ENCODE results near the gene KRTCAP3. TPM values are rescaled to one million over a fixed set of nuclear protein-coding genes. Genes with fewer than 3 reads are reported as not detected.

Gene KRTCAP3
- total and polyA plus RNA-seq, 9 of the 15 experiments (the other 6 are each of a cell fraction or from before 2014, with no cell fraction given), result 0.24 to 1.4 (median 0.73) TPM

DNA sequence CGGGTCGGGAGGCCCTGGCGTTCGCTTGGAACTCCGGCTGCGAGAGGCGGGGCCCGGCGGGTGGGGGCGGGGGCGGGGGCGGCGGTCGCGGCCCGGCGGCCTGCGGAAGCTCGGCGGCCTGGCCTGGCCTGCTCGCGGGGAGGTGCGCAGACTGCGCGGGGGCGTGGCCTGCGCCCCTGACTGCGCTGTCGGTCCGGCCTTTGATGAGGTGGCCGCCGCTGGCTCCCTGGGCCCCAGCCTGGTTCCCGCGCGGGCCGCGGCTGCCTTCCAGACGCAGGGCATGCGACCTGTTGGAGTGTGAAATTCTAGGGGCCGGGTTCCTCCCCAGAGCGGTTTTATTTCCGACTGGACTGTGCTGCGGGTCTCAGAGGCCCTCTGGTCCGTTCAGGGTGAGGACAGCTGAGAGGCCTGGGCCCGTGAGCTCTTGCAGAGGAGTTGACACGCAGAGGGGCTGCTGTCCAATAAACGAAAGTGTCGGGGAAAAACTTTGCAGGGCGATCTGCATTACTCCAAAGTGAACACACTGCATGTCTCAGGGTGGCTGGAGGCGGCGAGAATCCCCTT is 13.1 kb upstream of the KRTCAP3 start (continued):
- no peak for TF ChIP-seq IFI16 (CRISPR knock-in tag; IDR thresholded peaks at IDR 0.05)
- TF ChIP-seq ZNF561 (CRISPR knock-in tag; conservative IDR thresholded peaks at IDR 0.05), result no peak
- 0 out of 4 replicates have a peak, but pooled peaks of 1 of the 2 experiments have one; percentile 33 for TF ChIP-seq HDAC1 (IDR thresholded peaks at IDR 0.05)
- no peak for TF ChIP-seq SAFB (IDR thresholded peaks at IDR 0.05; ENCODE audit: borderline replicate concordance, low read depth, low read length)
- no peak for TF ChIP-seq NFXL1 (CRISPR knock-in tag; IDR thresholded peaks at IDR 0.05)
- TF ChIP-seq ZNF347 (CRISPR knock-in tag; IDR thresholded peaks at IDR 0.05; ENCODE audit: low read depth), result no peak
- no peak for TF ChIP-seq ZNF3 (CRISPR knock-in tag; IDR thresholded peaks at IDR 0.05)
- no peak for TF ChIP-seq ZBTB8A (IDR thresholded peaks at IDR 0.05; ENCODE audit: partially characterized antibody)
- no peak for TF ChIP-seq ATF3 (IDR thresholded peaks at IDR 0.05)
- no peak for TF ChIP-seq ATF3 (CRISPR knock-in tag; conservative IDR thresholded peaks at IDR 0.05)
- no peak for TF ChIP-seq ZNF668 (CRISPR knock-in tag; IDR thresholded peaks at IDR 0.05)
- no peak for TF ChIP-seq PTTG1 (tag; IDR thresholded peaks at IDR 0.05; ENCODE audit: low read depth)
- TF ChIP-seq HNRNPUL1 (IDR thresholded peaks at IDR 0.05; ENCODE audit: low read length), result no peak
- TF ChIP-seq TAF1 (IDR thresholded peaks at IDR 0.05; ENCODE audit: control insufficient read depth, extremely low read depth, insufficient read depth, low read length, severe bottlenecking), result peak; percentile 49
- TF ChIP-seq STAT5B (CRISPR knock-in tag; IDR thresholded peaks at IDR 0.05), result no peak
- no peak for TF ChIP-seq RUNX1 (IDR thresholded peaks at IDR 0.05; ENCODE audit: low read depth)
- no peak for TF ChIP-seq POLR2A (conservative IDR thresholded peaks at IDR 0.05)
- TF ChIP-seq KLF1 (tag; IDR thresholded peaks at IDR 0.05), result no peak
- 0 out of 2 replicates have a peak, but pooled peaks have one; percentile 12 for TF ChIP-seq GTF2E2 (tag; IDR thresholded peaks at IDR 0.05)
- TF ChIP-seq FOXJ3 (CRISPR knock-in tag; IDR thresholded peaks at IDR 0.05), result no peak
- peak; percentile 57 for TF ChIP-seq CREM (IDR thresholded peaks at IDR 0.05; ENCODE audit: low read depth)
- TF ChIP-seq, protein P1, sequence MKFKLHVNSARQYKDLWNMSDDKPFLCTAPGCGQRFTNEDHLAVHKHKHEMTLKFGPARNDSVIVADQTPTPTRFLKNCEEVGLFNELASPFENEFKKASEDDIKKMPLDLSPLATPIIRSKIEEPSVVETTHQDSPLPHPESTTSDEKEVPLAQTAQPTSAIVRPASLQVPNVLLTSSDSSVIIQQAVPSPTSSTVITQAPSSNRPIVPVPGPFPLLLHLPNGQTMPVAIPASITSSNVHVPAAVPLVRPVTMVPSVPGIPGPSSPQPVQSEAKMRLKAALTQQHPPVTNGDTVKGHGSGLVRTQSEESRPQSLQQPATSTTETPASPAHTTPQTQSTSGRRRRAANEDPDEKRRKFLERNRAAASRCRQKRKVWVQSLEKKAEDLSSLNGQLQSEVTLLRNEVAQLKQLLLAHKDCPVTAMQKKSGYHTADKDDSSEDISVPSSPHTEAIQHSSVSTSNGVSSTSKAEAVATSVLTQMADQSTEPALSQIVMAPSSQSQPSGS (CRISPR knock-in tag; IDR thresholded peaks at IDR 0.05), result no peak
- TF ChIP-seq SMARCB1 (IDR thresholded peaks at IDR 0.05; ENCODE audit: insufficient read length, low read depth), result no peak
- no peak for TF ChIP-seq FOXP1 (CRISPR knock-in tag; IDR thresholded peaks at IDR 0.05)
- TF ChIP-seq, protein P2, sequence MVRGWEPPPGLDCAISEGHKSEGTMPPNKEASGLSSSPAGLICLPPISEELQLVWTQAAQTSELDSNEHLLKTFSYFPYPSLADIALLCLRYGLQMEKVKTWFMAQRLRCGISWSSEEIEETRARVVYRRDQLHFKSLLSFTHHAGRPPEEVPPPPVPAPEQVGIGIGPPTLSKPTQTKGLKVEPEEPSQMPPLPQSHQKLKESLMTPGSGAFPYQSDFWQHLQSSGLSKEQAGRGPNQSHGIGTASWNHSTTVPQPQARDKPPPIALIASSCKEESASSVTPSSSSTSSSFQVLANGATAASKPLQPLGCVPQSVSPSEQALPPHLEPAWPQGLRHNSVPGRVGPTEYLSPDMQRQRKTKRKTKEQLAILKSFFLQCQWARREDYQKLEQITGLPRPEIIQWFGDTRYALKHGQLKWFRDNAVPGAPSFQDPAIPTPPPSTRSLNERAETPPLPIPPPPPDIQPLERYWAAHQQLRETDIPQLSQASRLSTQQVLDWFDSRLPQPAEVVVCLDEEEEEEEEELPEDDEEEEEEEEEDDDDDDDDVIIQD (CRISPR knock-in tag; IDR thresholded peaks at IDR 0.05), result no peak
- no peak for TF ChIP-seq WHSC1 (IDR thresholded peaks at IDR 0.05; ENCODE audit: low read length)
- no peak for TF ChIP-seq ZNF695 (CRISPR knock-in tag; IDR thresholded peaks at IDR 0.05)
